PC-3 (cell line): ENCODE data around the gene U2AF1L4.

Source experiments
- CTCF ChIP-seq: fragments of 300-600 bp; sonication (generic); conservative IDR thresholded peaks from 2 replicates; pipeline ENCODE4 v1.5.1; 2017; ENCODE audit warnings: antibody characterized with exemption, low read depth, mild to moderate bottlenecking, low read length
- EZH2 ChIP-seq: fragments of 300-600 bp; sonication (generic); IDR thresholded peaks from one replicate; pipeline ENCODE4 v1.6.1; 2017; ENCODE audit warnings: antibody characterized with exemption, mild to moderate bottlenecking, low read length; ENCODE audit not compliant: unreplicated experiment

DNA sequence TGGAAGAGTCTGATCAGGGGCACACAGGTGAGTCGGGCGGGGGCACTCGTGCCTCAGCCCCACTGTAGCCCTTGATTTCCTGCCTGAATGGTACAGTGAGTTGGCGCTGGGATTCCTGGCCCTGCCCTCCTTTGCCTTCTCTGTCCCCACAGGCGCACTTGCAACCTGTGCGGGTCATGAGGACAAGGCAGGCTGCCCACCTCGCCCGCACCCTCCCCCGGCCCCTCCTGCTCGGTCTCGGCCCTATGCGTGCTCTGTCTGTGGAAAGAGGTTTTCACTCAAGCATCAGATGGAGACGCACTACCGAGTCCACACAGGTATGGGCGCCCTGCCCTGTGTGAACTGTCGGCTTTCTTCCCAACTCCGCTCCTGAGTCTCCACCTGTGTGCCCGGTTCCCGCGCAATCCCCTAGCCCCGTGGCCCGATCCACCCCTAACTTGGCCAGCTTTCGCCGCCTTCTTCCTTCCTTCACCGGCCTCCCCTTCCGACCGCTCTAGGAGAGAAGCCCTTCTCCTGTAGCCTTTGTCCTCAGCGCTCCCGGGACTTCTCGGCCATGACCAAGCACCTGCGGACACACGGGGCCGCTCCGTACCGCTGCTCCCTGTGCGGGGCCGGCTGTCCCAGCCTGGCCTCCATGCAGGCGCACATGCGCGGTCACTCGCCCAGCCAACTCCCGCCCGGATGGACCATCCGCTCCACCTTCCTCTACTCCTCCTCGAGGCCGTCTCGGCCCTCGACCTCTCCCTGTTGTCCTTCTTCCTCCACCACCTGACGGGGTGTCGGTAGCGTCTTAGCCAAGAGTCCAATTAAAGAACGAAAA lies 29.0 kb downstream of the U2AF1L4 start:
- TF ChIP-seq CTCF (no peak), EZH2 (no peak)
